Measurements from ENCODE around the gene PRELID1. TPM values are rescaled to one million over a fixed set of nuclear protein-coding genes. Genes with fewer than 3 reads are reported as not detected.

The PRELID1 gene
- total and polyA plus RNA-seq, 10 of the 15 experiments (the other 5 are each of a cell fraction or from before 2014, with no cell fraction given): 30.9 to 584 (median 254) TPM

GRCh38 chr5:177303925-177304391, 359 bp downstream of the PRELID1 start:
- Histone ChIP-seq H3K4me3 (peak overlapping the region; percentile 75), H3K4me2 (ENCODE audit: control insufficient read depth, insufficient read depth) (peak overlapping the region; percentile 94), H3K9ac (ENCODE audit: control insufficient read depth, insufficient read depth, low read length) (peak overlapping the region; percentile 72), H3K27ac (ENCODE audit: control insufficient read depth, insufficient read depth) (peak overlapping the region; percentile 90), H4K20me1 (ENCODE audit: control insufficient read depth, insufficient read depth) (no peaks in the 10 kb centered on the region), H3K9me3 (replicated peaks; ENCODE audit: control insufficient read depth, insufficient read depth, low read length) (no peaks in the 10 kb centered on the region), H3K79me2 (ENCODE audit: control insufficient read depth, insufficient read depth, low read length) (peaks cover 48% of the 10 kb centered on the region), H3K4me1 (ENCODE audit: control insufficient read depth, insufficient read depth, low read length) (peaks cover 42% of the 10 kb centered on the region), H3K27me3 (replicated peaks in 1 of 2; ENCODE audit: control insufficient read depth in 2 of 2, insufficient read depth in 2 of 2, low read length in 1 of 2) (no peaks in the 10 kb centered on the region), H3K36me3 (ENCODE audit: control insufficient read depth in 2 of 2, insufficient read depth in 2 of 2, low read length in 1 of 2) (peaks cover 5 to 20% of the 10 kb centered on the region in 2 experiments), H2AFZ (ENCODE audit: control insufficient read depth, low read depth, low read length) (peak overlapping the region; percentile 46)
- in situ Hi-C loops (cut with MboI): no loop called here
- under 1% methylated on average over 24 of the region's 25 CpGs for WGBS (ENCODE audit: insufficient coverage, insufficient replicate concordance, low lambda C conversion rate, missing lambda C conversion rate)
- ATAC-seq (no peak; the same call in 2 of the 3 replicates), FAIRE-seq (no peak), DNase-seq (ENCODE audit: low read depth, low spot score) (no peak)
- ChIA-PET POLR2A (interaction anchor here (1.2 to 1.3 kb wide), 2 partner anchors 8 to 810 kb away, joined by 3 to 4 read pairs; no protein-coding TSS in a partner anchor), SMC1A (ENCODE audit: uncharacterized antibody, unreplicated experiment) (interaction anchor here (1.0 kb wide), 1 partner anchor 190 kb away, joined by 7 read pairs; no protein-coding TSS in a partner anchor), CTCF (interaction anchor here (1.9 to 3.6 kb wide), 2 partner anchors 85 to 190 kb away, joined by 6 to 35 read pairs; no protein-coding TSS in a partner anchor), RAD21 (ENCODE audit: unreplicated experiment) (interaction anchor here (1.3 kb wide), 1 partner anchor 10 kb away, joined by 3 read pairs; no protein-coding TSS in a partner anchor)
- no TSS peak for BruUV-seq (replicated peaks)
- no peak for TF ChIP-seq SMC3 (IDR thresholded peaks at IDR 0.05; ENCODE audit: borderline replicate concordance, low read length)
- TF ChIP-seq TCF7 (IDR thresholded peaks at IDR 0.05; ENCODE audit: borderline replicate concordance): no peak
- no peak for TF ChIP-seq RBBP5 (conservative IDR thresholded peaks at IDR 0.05)
- TF ChIP-seq KLF5 (IDR thresholded peaks at IDR 0.05; ENCODE audit: partially characterized antibody): peak; percentile 53
- intact Hi-C loops (cut with micrococcal nuclease; ENCODE audit: unreplicated experiment): loop anchor here (5.0 to 10.0 kb wide), 3 partner anchors 167 to 291 kb away; partner anchors contain the start of gene TMED9

DNA sequence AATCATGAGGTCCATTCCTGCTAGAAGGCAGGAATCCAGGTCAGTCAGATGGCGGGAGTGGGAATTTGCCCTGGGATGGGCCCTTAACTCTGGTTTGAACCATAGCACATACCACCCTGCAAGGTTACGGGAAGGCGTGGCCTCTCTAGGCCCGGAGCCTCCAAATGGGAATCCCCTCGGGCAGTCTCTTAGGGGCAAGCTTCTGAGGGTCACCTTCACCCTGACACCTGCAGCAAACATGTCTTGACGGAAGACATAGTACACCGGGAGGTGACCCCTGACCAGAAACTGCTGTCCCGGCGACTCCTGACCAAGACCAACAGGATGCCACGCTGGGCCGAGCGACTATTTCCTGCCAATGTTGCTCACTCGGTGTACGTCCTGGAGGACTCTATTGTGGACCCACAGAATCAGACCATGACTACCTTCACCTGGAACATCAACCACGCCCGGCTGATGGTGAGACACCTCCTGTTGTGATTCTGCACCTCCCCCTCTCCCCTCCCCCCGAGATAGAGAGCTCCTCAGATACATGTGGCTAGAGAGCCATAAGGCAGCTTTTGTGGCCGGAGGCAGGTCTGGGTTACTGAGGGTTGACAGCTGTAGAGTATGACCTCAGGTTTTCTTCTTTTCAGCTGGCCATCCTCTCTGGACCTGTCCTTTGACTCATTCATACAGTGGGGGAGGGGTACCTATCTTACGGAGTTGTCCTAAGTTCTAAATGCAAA, 957 bp downstream of the PRELID1 start:
- H3K4me1 ChIP-seq (ENCODE audit: control insufficient read depth, insufficient read depth, low read length): peaks cover 38% of the 10 kb centered on the region
- TSS peak; percentile 82 for BruUV-seq (replicated peaks)
- FAIRE-seq (no peak), DNase-seq (ENCODE audit: low read depth, low spot score) (no peak), ATAC-seq (peak; percentile 34)
- H3K4me2 ChIP-seq (ENCODE audit: control insufficient read depth, insufficient read depth): peak overlapping the region; percentile 94
- in situ Hi-C loops (cut with MboI): no loop called here
- no peaks in the 10 kb centered on the region for H3K9me3 ChIP-seq (replicated peaks; ENCODE audit: control insufficient read depth, insufficient read depth, low read length)
- ChIA-PET SMC1A (ENCODE audit: uncharacterized antibody, unreplicated experiment) (interaction anchor here (1.0 kb wide), 1 partner anchor 190 kb away, joined by 7 read pairs; no protein-coding TSS in a partner anchor), POLR2A (interaction anchor here (0.6 to 0.8 kb wide), 7 partner anchors 47 to 244 kb away, joined by 3 to 9 read pairs (median 5); partner anchors contain the start of gene LMAN2), RAD21 (ENCODE audit: unreplicated experiment) (interaction anchor here (0.6 to 1.3 kb wide), 3 partner anchors 9 to 191 kb away, joined by 3 to 5 read pairs (median 5); no protein-coding TSS in a partner anchor), CTCF (interaction anchor here (0.7 to 1.9 kb wide), 3 partner anchors 14 to 196 kb away, joined by 3 to 6 read pairs (median 3); no protein-coding TSS in a partner anchor)
- H3K9ac ChIP-seq (ENCODE audit: control insufficient read depth, insufficient read depth, low read length): peak overlapping the region; percentile 72
- peak overlapping the region; percentile 90 for H3K27ac ChIP-seq (ENCODE audit: control insufficient read depth, insufficient read depth)
- no peaks in the 10 kb centered on the region for H3K27me3 ChIP-seq (replicated peaks in 1 of 2; ENCODE audit: control insufficient read depth in 2 of 2, insufficient read depth in 2 of 2, low read length in 1 of 2)
- WGBS (ENCODE audit: insufficient coverage, insufficient replicate concordance, low lambda C conversion rate, missing lambda C conversion rate): 1% methylated on average over 17 of the region's 19 CpGs
- peak; percentile 9; the same call in 1 of the 2 replicates for TF ChIP-seq RUNX3 (IDR thresholded peaks at IDR 0.05; ENCODE audit: low read length)
- peak; percentile 24; the same call in 1 of the 2 replicates for TF ChIP-seq NR2F1 (conservative IDR thresholded peaks at IDR 0.05)
- 0 out of 2 replicates have a peak, but pooled peaks have one; percentile 41 for TF ChIP-seq POLR2AphosphoS5 (IDR thresholded peaks at IDR 0.05; ENCODE audit: low read length)
- 0 out of 2 replicates have a peak, but pooled peaks have one; percentile 37 for TF ChIP-seq MXI1 (IDR thresholded peaks at IDR 0.05; ENCODE audit: low read depth, low read length)
- no peak for TF ChIP-seq ATF3 (IDR thresholded peaks at IDR 0.05; ENCODE audit: borderline replicate concordance, extremely low read depth, low read depth, low read length)
- H3K4me3 ChIP-seq: peak overlapping the region; percentile 75
- no peaks in the 10 kb centered on the region for H4K20me1 ChIP-seq (ENCODE audit: control insufficient read depth, insufficient read depth)
- H3K36me3 ChIP-seq (ENCODE audit: control insufficient read depth in 2 of 2, insufficient read depth in 2 of 2, low read length in 1 of 2): peaks cover 7 to 17% of the 10 kb centered on the region in 2 experiments
- peaks cover 48% of the 10 kb centered on the region for H3K79me2 ChIP-seq (ENCODE audit: control insufficient read depth, insufficient read depth, low read length)
- intact Hi-C loops (cut with micrococcal nuclease; ENCODE audit: unreplicated experiment): loop anchor here (5.0 to 10.0 kb wide), 3 partner anchors 167 to 290 kb away; partner anchors contain the start of gene TMED9
- H2AFZ ChIP-seq (ENCODE audit: control insufficient read depth, low read depth, low read length): no peak overlapping the region
